H9 (cell line): Measurements from ENCODE around the gene DSCAM. TPM values are rescaled to one million over a fixed set of nuclear protein-coding genes. Genes with fewer than 3 reads are reported as not detected.

Source experiments
- DNase-seq: peaks from one replicate; pipeline ENCODE4 v3.0.0-alpha.2; 2017
- H2AFZ ChIP-seq: one replicate; pipeline ENCODE4 v1.6.1; 2013; ENCODE audit warnings: mild to moderate bottlenecking, low read length, control low read depth, moderate library complexity
- H2AK5ac ChIP-seq: 2 replicates; pipeline ENCODE4 v1.6.1; 2013; ENCODE audit warnings: low read length, control low read depth, mixed read lengths; ENCODE audit not compliant: insufficient read length
- H2BK120ac ChIP-seq: one replicate; pipeline ENCODE4 v1.6.1; 2013; ENCODE audit warnings: low read depth, mild to moderate bottlenecking, low read length, control low read depth, inconsistent platforms; ENCODE audit not compliant: poor library complexity, severe bottlenecking
- H2BK12ac ChIP-seq: 2 replicates; pipeline ENCODE4 v1.6.1; 2013; ENCODE audit warnings: low read length, control low read depth, mixed read lengths, low read depth; ENCODE audit not compliant: insufficient read length
- H2BK15ac ChIP-seq: 2 replicates; pipeline ENCODE4 v1.6.1; 2013; ENCODE audit warnings: low read depth, low read length, control low read depth
- H2BK20ac ChIP-seq: one replicate; pipeline ENCODE4 v1.6.1; 2013; ENCODE audit warnings: low read depth, mild to moderate bottlenecking, low read length, control low read depth, inconsistent platforms; ENCODE audit not compliant: poor library complexity, severe bottlenecking
- H2BK5ac ChIP-seq: 2 replicates; pipeline ENCODE4 v1.6.1; 2013; ENCODE audit warnings: low read length, control low read depth, mixed read lengths; ENCODE audit not compliant: insufficient read length
- H3K14ac ChIP-seq: 2 replicates; pipeline ENCODE4 v1.6.1; 2013; ENCODE audit warnings: low read length, control low read depth; ENCODE audit not compliant: insufficient read depth
- H3K18ac ChIP-seq: 2 replicates; pipeline ENCODE4 v1.6.1; 2013; ENCODE audit warnings: low read depth, mild to moderate bottlenecking, mixed read lengths, low read length, control low read depth; ENCODE audit not compliant: insufficient read length
- H3K23ac ChIP-seq: 2 replicates; pipeline ENCODE4 v1.6.1; 2013; ENCODE audit warnings: low read length, control low read depth, mixed read lengths, low read depth; ENCODE audit not compliant: insufficient read length
- H3K23me2 ChIP-seq: 2 replicates; pipeline ENCODE4 v1.6.1; 2013; ENCODE audit warnings: low read depth, mild to moderate bottlenecking, mixed read lengths, low read length, control low read depth; ENCODE audit not compliant: insufficient read length, poor library complexity, severe bottlenecking
- H3K27ac ChIP-seq: 2 replicates; pipeline ENCODE4 v1.5.1; 2013; ENCODE audit warnings: low read length, control low read depth, mixed read lengths, low read depth; ENCODE audit not compliant: insufficient read length
- H3K27me3 ChIP-seq: 2 replicates; pipeline ENCODE4 v1.6.1; 2013; ENCODE audit warnings: low read length, control low read depth, inconsistent platforms; ENCODE audit not compliant: insufficient read depth
- H3K4ac ChIP-seq: 2 replicates; pipeline ENCODE4 v1.6.1; 2013; ENCODE audit warnings: low read depth, mild to moderate bottlenecking, control low read depth, inconsistent platforms, low read length, moderate library complexity
- H3K4me1 ChIP-seq: 2 replicates; pipeline ENCODE4 v1.6.1; 2013; ENCODE audit warnings: low read length, control low read depth, inconsistent platforms; ENCODE audit not compliant: insufficient read depth
- H3K4me2 ChIP-seq: 2 replicates; pipeline ENCODE4 v1.6.1; 2013; ENCODE audit warnings: low read length, control low read depth, mixed read lengths; ENCODE audit not compliant: insufficient read length, insufficient read depth
- H3K56ac ChIP-seq: 2 replicates; pipeline ENCODE4 v1.6.1; 2013; ENCODE audit warnings: low read depth, mild to moderate bottlenecking, mixed read lengths, low read length, control low read depth; ENCODE audit not compliant: insufficient read length
- H3K79me1 ChIP-seq: 2 replicates; pipeline ENCODE4 v1.6.1; 2013; ENCODE audit warnings: low read depth, mild to moderate bottlenecking, moderate library complexity, low read length, control low read depth, inconsistent platforms; ENCODE audit not compliant: insufficient read depth, poor library complexity, severe bottlenecking
- H3K79me2 ChIP-seq: 2 replicates; pipeline ENCODE4 v1.6.1; 2013; ENCODE audit warnings: low read length, control low read depth, inconsistent platforms; ENCODE audit not compliant: insufficient read depth
- H3K9ac ChIP-seq: 2 replicates; pipeline ENCODE4 v1.6.1; 2013; ENCODE audit warnings: low read length, control low read depth, mixed read lengths; ENCODE audit not compliant: insufficient read length; ENCODE audit errors: extremely low read depth
- H3K9me3 ChIP-seq: one replicate; pipeline ENCODE4 v1.6.1; 2013; ENCODE audit warnings: low read depth, low read length, inconsistent platforms; ENCODE audit not compliant: control insufficient read depth
- H3T11ph ChIP-seq: one replicate; pipeline ENCODE4 v1.6.1; 2013; ENCODE audit warnings: mild to moderate bottlenecking, low read length, control low read depth, inconsistent platforms
- H4K20me1 ChIP-seq: one replicate; pipeline ENCODE4 v1.6.1; 2013; ENCODE audit not compliant: control insufficient read depth, insufficient read length, insufficient read depth
- H4K5ac ChIP-seq: 2 replicates; pipeline ENCODE4 v1.6.1; 2013; ENCODE audit warnings: low read depth, mild to moderate bottlenecking, mixed read lengths, low read length, control low read depth; ENCODE audit not compliant: insufficient read length
- H4K8ac ChIP-seq: replicated peaks from 2 replicates; pipeline ENCODE4 v1.6.1; 2013; ENCODE audit warnings: low read length, control low read depth, mixed read lengths, low read depth; ENCODE audit not compliant: insufficient read length
- H4K91ac ChIP-seq: 2 replicates; pipeline ENCODE4 v1.6.1; 2013; ENCODE audit warnings: low read depth, mild to moderate bottlenecking, moderate library complexity, mixed read lengths, low read length, control low read depth; ENCODE audit not compliant: insufficient read length
- H3K27ac Mint-ChIP-seq, 3 experiments: 2 replicates in 2 of 3; 3 replicates in 1 of 3; pipeline ENCODE4 v1.8.0; 2020 to 2021; ENCODE audit warnings: mixed read lengths in 3 of 3, mild to moderate bottlenecking in 1 of 3, moderate library complexity in 1 of 3
- H3K27me3 Mint-ChIP-seq: 2 replicates; pipeline ENCODE4 v1.8.0; 2021; ENCODE audit warnings: low read depth, mild to moderate bottlenecking, moderate library complexity, mixed read lengths
- H3K36me3 Mint-ChIP-seq, 3 experiments: 2 replicates in 2 of 3; 3 replicates in 1 of 3; pipeline ENCODE4 v1.8.0; 2020 to 2021; ENCODE audit warnings: low read depth in 3 of 3, mixed read lengths in 3 of 3; ENCODE audit not compliant: insufficient read depth in 1 of 3
- H3K4me1 Mint-ChIP-seq, 2 experiments: 2 replicates each; pipeline ENCODE4 v1.8.0; 2020; ENCODE audit warnings: mixed read lengths in 2 of 2
- H3K4me3 Mint-ChIP-seq, 2 experiments: 2 replicates in 1 of 2; 3 replicates in 1 of 2; pipeline ENCODE4 v1.8.0; 2020 to 2021; ENCODE audit warnings: mild to moderate bottlenecking in 2 of 2, mixed read lengths in 2 of 2, moderate library complexity in 1 of 2
- H3K9me3 Mint-ChIP-seq, 2 experiments: 2 replicates in 1 of 2; 3 replicates in 1 of 2; pipeline ENCODE4 v1.8.0; 2020; ENCODE audit warnings: mild to moderate bottlenecking in 2 of 2, mixed read lengths in 2 of 2, moderate library complexity in 1 of 2
- CTCF ChIP-seq: fragments of 200-600 bp; sonication (generic); conservative IDR thresholded peaks from 3 replicates; pipeline ENCODE4 v1.8.0; 2021; ENCODE audit warnings: antibody characterized with exemption, mild to moderate bottlenecking
- WGBS: extraction: QIAGEN DNeasy Blood & Tissue Kit; methylation state at CpG from one replicate; pipeline ENCODE4 v1.1.7; 2013; ENCODE audit warnings: missing lambda C conversion rate, low lambda C conversion rate, mixed read lengths; ENCODE audit not compliant: insufficient read length; ENCODE audit errors: extremely low coverage; 5-methylcytosine and 5-hydroxymethylcytosine counted together
- total RNA-seq: library from RNA; stranded (reverse); gene quantifications from 2 replicates; pipeline ENCODE4 v1.2.1, GENCODE V29; 2021

DSCAM gene
- total RNA-seq, 1 experiment from 2014 or later: 0.17 TPM

DNA sequence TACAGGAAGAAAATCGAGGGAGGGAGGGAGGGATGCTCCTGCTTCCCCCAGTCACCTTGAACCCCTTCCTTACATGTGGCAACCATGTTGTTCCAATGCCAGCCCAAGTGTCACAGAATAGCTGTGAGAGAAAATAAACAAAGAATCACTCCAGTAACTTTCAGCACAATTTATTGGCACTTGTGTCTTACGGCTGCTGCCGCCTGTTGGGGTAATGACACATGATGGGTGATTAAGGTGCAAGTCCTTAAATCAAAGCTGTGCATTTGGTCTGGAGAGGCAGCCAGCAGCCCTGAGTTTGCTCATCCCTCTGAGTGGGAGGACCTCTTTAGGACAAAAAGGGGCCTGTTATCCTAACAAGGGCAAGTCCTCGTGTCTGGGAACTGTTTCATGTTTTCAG is 602.0 kb downstream of the DSCAM start:
- Histone ChIP-seq H3K4me2 (no peak overlapping the region), H3T11ph (no peak overlapping the region), H2AK5ac (no peak overlapping the region), H2BK12ac (no peak overlapping the region), H3K4ac (no peak overlapping the region), H3K79me2 (no peaks in the 10 kb centered on the region), H3K9ac (no peak overlapping the region), H3K79me1 (no peaks in the 10 kb centered on the region), H3K27ac (no peak overlapping the region), H3K27me3 (no peaks in the 10 kb centered on the region), H2BK20ac (no peak overlapping the region), H3K9me3 (no peaks in the 10 kb centered on the region), H2BK5ac (no peak overlapping the region), H2BK15ac (no peak overlapping the region), H4K20me1 (no peaks in the 10 kb centered on the region), H3K23ac (no peak overlapping the region), H3K14ac (no peak overlapping the region; the same call in 1 of the 2 replicates), H3K18ac (no peak overlapping the region), H2AFZ (no peak overlapping the region), H4K5ac (no peak overlapping the region), H4K8ac (no peak overlapping the region), H3K56ac (no peak overlapping the region), H3K4me1 (no peaks in the 10 kb centered on the region), H4K91ac (no peak overlapping the region), H3K23me2 (no peaks in the 10 kb centered on the region), H2BK120ac (no peak overlapping the region)
- H3K27ac Mint-ChIP-seq: no peak overlapping the region
- DNase-seq: no peak
- peaks cover 32 to 33% of the 10 kb centered on the region in 2 experiments for H3K9me3 Mint-ChIP-seq
- H3K36me3 Mint-ChIP-seq: peaks cover 24 to 30% (median 24%) of the 10 kb centered on the region in 3 experiments
- peaks cover 1% of the 10 kb centered on the region; the same call in 1 of the 2 replicates for H3K27me3 Mint-ChIP-seq
- H3K4me1 Mint-ChIP-seq: no peaks in the 10 kb centered on the region
- H3K4me3 Mint-ChIP-seq: no peak overlapping the region
- TF ChIP-seq CTCF: no peak
- no CpG with 5 or more reads among the region's 4 CpGs for WGBS
